ENCODE measurements around the gene JADE2. TPM values are rescaled to one million over a fixed set of nuclear protein-coding genes. Genes with fewer than 3 reads are reported as not detected.

Gene JADE2
- total RNA-seq, 6 donors from 2014 or later, result 51.5 to 102 (median 69.5) TPM

DNA sequence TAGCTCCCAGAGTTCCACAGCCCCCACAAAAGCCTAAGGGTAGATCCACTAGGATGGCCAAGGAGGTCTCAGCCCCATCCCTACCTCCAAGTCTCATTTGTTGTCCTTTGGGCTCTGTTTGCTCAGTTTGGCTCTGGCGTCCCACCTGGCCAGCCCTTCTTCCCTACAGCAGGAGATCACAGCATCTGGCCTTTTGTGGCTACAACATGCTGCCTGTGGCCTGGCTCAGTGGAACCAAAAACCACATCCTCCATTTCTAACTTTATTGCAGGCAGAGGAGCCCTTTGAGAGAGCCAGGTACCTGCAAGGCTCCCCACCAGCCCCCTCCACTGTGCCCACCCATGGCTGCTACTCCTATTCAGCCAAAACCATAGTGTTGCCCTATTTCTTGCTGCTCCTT lies 11.4 kb downstream of the JADE2 start:
- Histone ChIP-seq H3K27me3 (no peaks in the 10 kb centered on the region), H3K9me3 (no peaks in the 10 kb centered on the region), H3K4me3 (no peak overlapping the region), H3K27ac (no peak overlapping the region), H3K4me1 (peaks cover 23 to 52% (median 37%) of the 10 kb centered on the region in 4 donors), H3K36me3 (peaks cover 20 to 60% (median 50%) of the 10 kb centered on the region in 4 donors)
- 14 to 33% methylated on average over 1 of the region's 1 CpG for WGBS, 2 donors
- ATAC-seq (ENCODE audit: low FRiP score in 2 of 2) (no peak), DNase-seq (no peak)
- no peak for TF ChIP-seq EP300 (IDR thresholded peaks at IDR 0.05)
- TF ChIP-seq POLR2A (IDR thresholded peaks at IDR 0.05), result no peak
- no peak for TF ChIP-seq POLR2AphosphoS5 (IDR thresholded peaks at IDR 0.05)
- TF ChIP-seq, protein P1, sequence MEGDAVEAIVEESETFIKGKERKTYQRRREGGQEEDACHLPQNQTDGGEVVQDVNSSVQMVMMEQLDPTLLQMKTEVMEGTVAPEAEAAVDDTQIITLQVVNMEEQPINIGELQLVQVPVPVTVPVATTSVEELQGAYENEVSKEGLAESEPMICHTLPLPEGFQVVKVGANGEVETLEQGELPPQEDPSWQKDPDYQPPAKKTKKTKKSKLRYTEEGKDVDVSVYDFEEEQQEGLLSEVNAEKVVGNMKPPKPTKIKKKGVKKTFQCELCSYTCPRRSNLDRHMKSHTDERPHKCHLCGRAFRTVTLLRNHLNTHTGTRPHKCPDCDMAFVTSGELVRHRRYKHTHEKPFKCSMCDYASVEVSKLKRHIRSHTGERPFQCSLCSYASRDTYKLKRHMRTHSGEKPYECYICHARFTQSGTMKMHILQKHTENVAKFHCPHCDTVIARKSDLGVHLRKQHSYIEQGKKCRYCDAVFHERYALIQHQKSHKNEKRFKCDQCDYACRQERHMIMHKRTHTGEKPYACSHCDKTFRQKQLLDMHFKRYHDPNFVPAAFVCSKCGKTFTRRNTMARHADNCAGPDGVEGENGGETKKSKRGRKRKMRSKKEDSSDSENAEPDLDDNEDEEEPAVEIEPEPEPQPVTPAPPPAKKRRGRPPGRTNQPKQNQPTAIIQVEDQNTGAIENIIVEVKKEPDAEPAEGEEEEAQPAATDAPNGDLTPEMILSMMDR (IDR thresholded peaks at IDR 0.05), result no peak

DNA sequence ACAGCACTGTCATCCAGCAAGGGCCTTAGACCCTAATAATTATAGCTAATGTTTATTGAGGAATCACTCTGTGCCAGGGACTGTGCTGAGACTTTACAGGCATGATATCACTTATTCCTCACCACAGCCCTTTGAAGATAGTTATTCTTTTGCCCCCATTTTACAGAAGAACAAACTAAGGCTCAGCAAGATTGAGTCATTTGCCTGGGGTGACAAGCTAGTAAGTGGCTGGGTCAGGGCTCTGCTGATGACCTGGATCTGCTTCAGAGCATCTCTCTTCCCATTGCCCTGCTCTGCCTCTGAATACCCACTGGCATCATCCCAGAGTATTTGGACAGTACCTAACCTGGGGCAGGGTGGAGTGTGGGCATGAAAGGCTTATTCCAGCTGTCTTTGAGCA lies 11.8 kb downstream of the JADE2 start:
- peaks cover 20 to 50% (median 34%) of the 10 kb centered on the region in 4 donors for H3K4me1 ChIP-seq
- TF ChIP-seq POLR2AphosphoS5 (IDR thresholded peaks at IDR 0.05) (no peak), EP300 (IDR thresholded peaks at IDR 0.05) (no peak), POLR2A (IDR thresholded peaks at IDR 0.05) (no peak)
- TF ChIP-seq, protein P1 (IDR thresholded peaks at IDR 0.05), result no peak
- DNase-seq, result no peak

DNA sequence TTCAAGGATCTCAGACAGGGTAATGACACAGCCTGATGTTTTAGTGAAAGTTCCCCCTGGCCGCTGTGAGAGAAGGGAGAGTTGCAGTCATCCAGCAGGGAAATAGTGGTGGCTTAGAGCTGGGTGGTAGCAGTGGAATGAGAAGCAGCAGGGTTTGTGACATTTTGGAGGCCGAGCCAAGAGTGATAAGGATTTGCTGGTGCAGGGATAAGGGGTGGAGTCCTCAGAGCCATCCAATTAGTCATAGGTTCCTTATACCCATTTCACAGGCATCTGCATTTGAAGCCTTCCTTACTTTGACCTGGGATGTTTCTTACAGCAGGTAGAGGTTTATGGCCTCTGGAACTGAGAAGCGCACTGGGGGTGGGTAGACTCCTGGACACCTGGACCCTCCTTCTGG lies 12.8 kb downstream of the JADE2 start:
- no peaks in the 10 kb centered on the region for H3K9me3 ChIP-seq
- no peaks in the 10 kb centered on the region for H3K27me3 ChIP-seq
- no peak for TF ChIP-seq POLR2AphosphoS5 (IDR thresholded peaks at IDR 0.05)
- TF ChIP-seq, protein P1 (IDR thresholded peaks at IDR 0.05), result no peak
- TF ChIP-seq EP300 (IDR thresholded peaks at IDR 0.05), result no peak
- no peak for TF ChIP-seq POLR2A (IDR thresholded peaks at IDR 0.05)
- H3K4me3 ChIP-seq, result no peak overlapping the region
- ATAC-seq (ENCODE audit: low FRiP score in 2 of 2) (no peak), DNase-seq (no peak)
- peaks cover 20 to 72% (median 53%) of the 10 kb centered on the region in 4 donors for H3K36me3 ChIP-seq
- H3K4me1 ChIP-seq, result peaks cover 10 to 40% (median 25%) of the 10 kb centered on the region in 4 donors
- no peak overlapping the region for H3K27ac ChIP-seq
- WGBS, 2 donors, result 82% methylated on average over 2 to 3 of the region's 3 CpGs

More for the DNA sequence above, 11.8 kb downstream of the JADE2 start:
- H3K9me3 ChIP-seq, result no peaks in the 10 kb centered on the region
- no peaks in the 10 kb centered on the region for H3K27me3 ChIP-seq
- no peak overlapping the region for H3K4me3 ChIP-seq
- ATAC-seq (ENCODE audit: low FRiP score in 2 of 2), result no peak
- no peak overlapping the region for H3K27ac ChIP-seq
- H3K36me3 ChIP-seq, result peaks cover 20 to 63% (median 52%) of the 10 kb centered on the region in 4 donors

DNA sequence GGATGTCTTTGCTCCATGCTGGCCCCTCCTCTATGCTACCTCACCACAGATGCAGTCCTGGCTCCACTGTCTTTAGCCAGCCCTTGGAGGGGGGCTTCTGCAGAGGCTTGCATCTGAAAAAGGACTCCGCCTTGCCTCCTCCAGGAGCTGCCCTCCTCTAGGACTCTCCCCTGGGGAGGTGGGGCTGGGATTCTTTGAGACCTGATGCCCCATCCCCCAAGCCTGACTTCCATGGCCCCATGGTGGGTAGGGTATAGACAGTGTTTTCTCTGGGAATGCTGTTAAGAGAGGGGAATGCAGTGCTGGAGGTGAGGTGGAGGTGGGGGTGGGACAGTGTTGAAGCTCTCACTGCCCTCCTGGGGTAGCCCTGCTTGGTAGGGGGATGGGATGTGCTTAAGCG lies 14.3 kb downstream of the JADE2 start:
- H3K4me3 ChIP-seq, result no peak overlapping the region
- no peak for DNase-seq
- peaks cover 20 to 84% (median 62%) of the 10 kb centered on the region in 4 donors for H3K36me3 ChIP-seq
- H3K4me1 ChIP-seq, result peaks cover 9 to 43% (median 31%) of the 10 kb centered on the region in 4 donors
- TF ChIP-seq POLR2AphosphoS5 (IDR thresholded peaks at IDR 0.05) (no peak), POLR2A (IDR thresholded peaks at IDR 0.05) (no peak), EP300 (IDR thresholded peaks at IDR 0.05) (no peak)
- TF ChIP-seq, protein P1 (IDR thresholded peaks at IDR 0.05), result no peak
- no peaks in the 10 kb centered on the region for H3K27me3 ChIP-seq
- H3K9me3 ChIP-seq, result no peaks in the 10 kb centered on the region
- 94 to 100% methylated on average over 2 of the region's 2 CpGs for WGBS, 2 donors
- H3K27ac ChIP-seq, result no peak overlapping the region
- ATAC-seq (ENCODE audit: low FRiP score in 2 of 2), result no peak

Measured in upper lobe of left lung (tissue), 6 donors.